Measurements from ENCODE around the gene TEF. TPM values are rescaled to one million over a fixed set of nuclear protein-coding genes. Genes with fewer than 3 reads are reported as not detected.
A peak's percentile ranks its signal among the peaks of the same experiment; 100 is the strongest.
"Not testable (repeated sequence)": the region's sequence is repeated elsewhere in the genome, so short reads cannot be mapped to it uniquely, and the experiment has no call there.

The TEF gene
- total RNA-seq, 4 donors from 2014 or later: 26.1 to 50.7 (median 37.0) TPM

GRCh38 chr22:41437198-41437597, 55.5 kb downstream of the TEF start:
- peak overlapping the region in 3 of 4 donors; percentile 47 to 100 (median 65) for H3K27ac ChIP-seq
- peaks cover 0 to 90% of the 10 kb centered on the region in 2 donors for H3K36me3 ChIP-seq
- H3K4me3 ChIP-seq: no peak overlapping the region
- TF ChIP-seq POLR2AphosphoS5 (IDR thresholded peaks at IDR 0.05) (no peak), EP300 (IDR thresholded peaks at IDR 0.05) (no peak), POLR2A (IDR thresholded peaks at IDR 0.05) (no peak), CTCF (IDR thresholded peaks at IDR 0.05) (no peak)
- H3K9me3 ChIP-seq: no peaks in the 10 kb centered on the region
- no peak for ATAC-seq
- H3K4me1 ChIP-seq: peaks cover 3 to 98% (median 41%) of the 10 kb centered on the region in 3 donors
- 50% methylated on average over 1 of the region's 7 CpGs; no CpG with 5 or more reads in 1 of the 2 donors for WGBS, 2 donors (ENCODE audit: low coverage in 1 of 2)
- no peaks in the 10 kb centered on the region for H3K27me3 ChIP-seq

- H3K27me3 ChIP-seq, H3K9me3 ChIP-seq, ATAC-seq, H3K4me3 ChIP-seq: not testable (repeated sequence)
- Histone ChIP-seq H3K27ac (peak overlapping the region in 3 of 4 donors; percentile 41 to 100 (median 100)), H3K36me3 (peaks cover 0 to 79% of the 10 kb centered on the region in 2 donors), H3K4me1 (peaks cover 3 to 84% (median 40%) of the 10 kb centered on the region in 3 donors)
- 54 to 75% methylated on average over 4 to 5 of the region's 5 CpGs for WGBS, 2 donors (ENCODE audit: low coverage in 1 of 2)
Measured at GRCh38 chr22:41440511-41440910, 58.8 kb downstream of the TEF start.

GRCh38 chr22:41442240-41442792, 60.6 kb downstream of the TEF start:
- TF ChIP-seq EP300 (IDR thresholded peaks at IDR 0.05): no peak
- no peak for TF ChIP-seq POLR2AphosphoS5 (IDR thresholded peaks at IDR 0.05)
- TF ChIP-seq CTCF (IDR thresholded peaks at IDR 0.05): no peak
- 42 to 70% methylated on average over 2 of the region's 2 CpGs for WGBS, 2 donors (ENCODE audit: low coverage in 1 of 2)
- H3K9me3 ChIP-seq: no peaks in the 10 kb centered on the region
- peaks cover 0 to 61% of the 10 kb centered on the region in 2 donors for H3K36me3 ChIP-seq
- H3K27ac ChIP-seq: peak overlapping the region in 3 of 4 donors; percentile 100
- peaks cover 3 to 66% (median 32%) of the 10 kb centered on the region in 3 donors for H3K4me1 ChIP-seq
- ATAC-seq: no peak
- no peaks in the 10 kb centered on the region for H3K27me3 ChIP-seq
- H3K4me3 ChIP-seq: peak overlapping the region in 1 of 2 donors; percentile 97

- Histone ChIP-seq H3K4me1 (peaks cover 2 to 55% (median 23%) of the 10 kb centered on the region in 3 donors), H3K27ac (peak overlapping the region; percentile 98 to 100 (median 100)), H3K36me3 (peaks cover 0 to 43% of the 10 kb centered on the region in 2 donors), H3K4me3 (peak overlapping the region; percentile 96 to 97), H3K9me3 (no peaks in the 10 kb centered on the region), H3K27me3 (no peaks in the 10 kb centered on the region)
- WGBS, 2 donors (ENCODE audit: low coverage in 1 of 2): 0% methylated on average over 1 to 13 of the region's 35 CpGs
- peak; percentile 69 for ATAC-seq
- TF ChIP-seq CTCF (IDR thresholded peaks at IDR 0.05) (no peak), POLR2AphosphoS5 (IDR thresholded peaks at IDR 0.05) (peak; percentile 59), POLR2A (IDR thresholded peaks at IDR 0.05) (peak; percentile 30 to 32), EP300 (IDR thresholded peaks at IDR 0.05) (no peak)
Measured at GRCh38 chr22:41444360-41445128, 62.8 kb downstream of the TEF start.

GRCh38 chr22:41445129-41446056, 63.7 kb downstream of the TEF start:
- WGBS, 2 donors (ENCODE audit: low coverage in 1 of 2): 0 to 1% methylated on average over 3 to 13 of the region's 22 CpGs
- no peak for ATAC-seq
- peak overlapping the region; percentile 96 to 97 for H3K4me3 ChIP-seq

More at GRCh38 chr22:41445129-41446056, 63.7 kb downstream of the TEF start:
- TF ChIP-seq POLR2AphosphoS5 (IDR thresholded peaks at IDR 0.05): peak; percentile 7
- TF ChIP-seq POLR2A (IDR thresholded peaks at IDR 0.05): no peak
- Histone ChIP-seq H3K9me3 (no peaks in the 10 kb centered on the region), H3K4me1 (peaks cover 0 to 49% (median 21%) of the 10 kb centered on the region in 3 donors), H3K27ac (peak overlapping the region; percentile 98 to 100 (median 100)), H3K27me3 (no peaks in the 10 kb centered on the region), H3K36me3 (peaks cover 0 to 37% of the 10 kb centered on the region in 2 donors)
